OCI-LY7 (cell line): ENCODE measurements around the gene ZMAT5.

Experiments used
- EZH2phosphoT487 ChIP-seq: fragments of 200-600 bp; sonication (generic); IDR thresholded peaks from 2 replicates; pipeline ENCODE4 v1.6.1; 2018; ENCODE audit warnings: low read depth, borderline replicate concordance, mild to moderate bottlenecking, mixed run types, antibody characterized with exemption, low read length, moderate library complexity, mixed read lengths
- TF ChIP-seq, protein P1 (sequence below): fragments of 200-600 bp; sonication (generic); conservative IDR thresholded peaks from 2 replicates; pipeline ENCODE4 v1.5.1; 2014; ENCODE audit warnings: mild to moderate bottlenecking, antibody characterized with exemption, low read length, moderate library complexity, mixed read lengths

DNA sequence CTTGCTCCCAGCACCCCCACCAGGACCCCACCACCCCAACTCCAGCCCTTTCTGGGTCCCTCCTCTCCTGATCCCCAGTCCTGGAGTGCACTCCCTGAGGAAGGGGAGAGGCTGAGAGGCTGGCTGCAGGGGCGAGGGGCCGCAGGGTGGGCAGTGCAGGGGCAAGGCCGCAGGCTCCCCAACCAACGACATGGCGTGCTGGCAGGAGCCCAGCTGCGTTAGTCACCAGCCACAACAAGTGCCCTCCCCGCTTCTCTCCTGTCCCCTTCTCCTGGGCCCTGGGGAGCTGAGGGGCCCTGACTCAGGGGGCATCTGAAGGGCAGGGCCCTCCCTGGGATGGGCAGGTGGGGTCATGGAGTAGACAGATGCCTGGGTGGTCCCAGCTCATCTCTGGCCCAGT is 44.7 kb downstream of the ZMAT5 start:
- TF ChIP-seq, protein P1, sequence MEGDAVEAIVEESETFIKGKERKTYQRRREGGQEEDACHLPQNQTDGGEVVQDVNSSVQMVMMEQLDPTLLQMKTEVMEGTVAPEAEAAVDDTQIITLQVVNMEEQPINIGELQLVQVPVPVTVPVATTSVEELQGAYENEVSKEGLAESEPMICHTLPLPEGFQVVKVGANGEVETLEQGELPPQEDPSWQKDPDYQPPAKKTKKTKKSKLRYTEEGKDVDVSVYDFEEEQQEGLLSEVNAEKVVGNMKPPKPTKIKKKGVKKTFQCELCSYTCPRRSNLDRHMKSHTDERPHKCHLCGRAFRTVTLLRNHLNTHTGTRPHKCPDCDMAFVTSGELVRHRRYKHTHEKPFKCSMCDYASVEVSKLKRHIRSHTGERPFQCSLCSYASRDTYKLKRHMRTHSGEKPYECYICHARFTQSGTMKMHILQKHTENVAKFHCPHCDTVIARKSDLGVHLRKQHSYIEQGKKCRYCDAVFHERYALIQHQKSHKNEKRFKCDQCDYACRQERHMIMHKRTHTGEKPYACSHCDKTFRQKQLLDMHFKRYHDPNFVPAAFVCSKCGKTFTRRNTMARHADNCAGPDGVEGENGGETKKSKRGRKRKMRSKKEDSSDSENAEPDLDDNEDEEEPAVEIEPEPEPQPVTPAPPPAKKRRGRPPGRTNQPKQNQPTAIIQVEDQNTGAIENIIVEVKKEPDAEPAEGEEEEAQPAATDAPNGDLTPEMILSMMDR: no peak
- TF ChIP-seq EZH2phosphoT487: no peak
